Pancreas (tissue), 10 donors: ENCODE data around the gene CFAP46. TPM values are rescaled to one million over a fixed set of nuclear protein-coding genes. Genes with fewer than 3 reads are reported as not detected.
A peak's percentile ranks its signal among the peaks of the same experiment; 100 is the strongest.

ENCODE experiments used
- ATAC-seq, 4 donors: fragments of 200-7000 bp; cut with Tn5 transposase; one replicate each; pipeline versions ENCODE4 v1.8.0 to v1.9.1; 2020; ENCODE audit warnings: mild to moderate bottlenecking in 4 of 4, moderate library complexity in 4 of 4
- DNase-seq, 6 donors: peaks; one replicate each; pipeline ENCODE4 v3.0.0-alpha.2; 2020
- FAIRE-seq: peaks from 2 replicates; lab custom pipeline; 2012; peaks lifted over from hg19 to GRCh38; lab: Jason Lieb, UNC
- H3K27ac ChIP-seq, 4 donors: fragments of 200-600 bp; sonication (generic); 1 replicate in 3 of 4; 2 replicates in 1 of 4; pipeline versions ENCODE4 v1.5.0 to v1.8.0; 2020
- H3K27me3 ChIP-seq, 4 donors: fragments of 200-600 bp; one replicate each; pipeline ENCODE4 v1.8.0; 2021
- H3K36me3 ChIP-seq, 3 donors: fragments of 200-600 bp; sonication (generic) in 1 of 3; one replicate each; pipeline versions ENCODE4 v1.5.0 to v1.8.0; 2020 to 2021
- H3K4me1 ChIP-seq, 3 donors: fragments of 200-600 bp; one replicate each; pipeline ENCODE4 v1.8.0; 2021
- H3K4me3 ChIP-seq, 4 donors: fragments of 200-600 bp; sonication (generic) in 2 of 4; one replicate each; pipeline versions ENCODE4 v1.5.0 to v1.8.0; 2020 to 2021
- H3K9me3 ChIP-seq, 4 donors: fragments of 200-600 bp; one replicate each; pipeline ENCODE4 v1.8.0; 2021
- WGBS, 2 donors: extraction: QIAGEN DNeasy Blood & Tissue Kit; methylation state at CpG; one replicate each; pipeline ENCODE4 v1.1.7; 2013; 5-methylcytosine and 5-hydroxymethylcytosine counted together
- intact Hi-C, 3 donors: fragments of 100-400 bp; cut with DNase I; formaldehyde crosslinking; loops; one replicate each; pipeline versions ENCODE4 v1.11.1 to v1.14.2; 2022
- polyA plus RNA-seq, 2 donors: library from polyadenylated mRNA; stranded (reverse); fragments of 200-250 nt; gene quantifications; one replicate each; pipeline ENCODE4 v1.2.3, GENCODE V29; 2013
- total RNA-seq, 6 donors: library from RNA; stranded (reverse); fragmentation: NEBNext Ultra II Directional in 4 of 6; extraction: Animal tissue kit (Norgen Biotek cat#: 25700) in 4 of 6; gene quantifications; one replicate each; pipeline versions ENCODE4 v1.2.1 to v1.2.4, GENCODE V29; 2021 to 2023
- TF ChIP-seq, protein P1 (sequence below), 4 donors: fragments of 200-600 bp; sonication (generic) in 3 of 4; IDR thresholded peaks; one replicate each; pipeline versions ENCODE4 v1.5.0 to v1.8.0; 2021; ENCODE audit warnings: antibody characterized with exemption in 4 of 4
- donor health status: healthy with polysubstance abuse.
- donor health status: DM: no; HTN: no; CAD: no; lungs with moderate emphysema.
- donor health status: DM: no; HTN: no; CAD: no.
- donor health status: control.
- donor health status: control.
- donor health status: Bipolar disorder and iron deficiency.
- donor health status: DM: yes; HTN: yes; CAD: no.
- donor health status: DM: no; HTN: no; CAD: no.
- donor health status: DM: no; HTN: no; CAD: no.
- donor health status: DM: yes; HTN: yes; CAD: no.

The CFAP46 gene
- total and polyA plus RNA-seq, 8 donors = 0.39 to 1.6 (median 1.0) TPM

DNA sequence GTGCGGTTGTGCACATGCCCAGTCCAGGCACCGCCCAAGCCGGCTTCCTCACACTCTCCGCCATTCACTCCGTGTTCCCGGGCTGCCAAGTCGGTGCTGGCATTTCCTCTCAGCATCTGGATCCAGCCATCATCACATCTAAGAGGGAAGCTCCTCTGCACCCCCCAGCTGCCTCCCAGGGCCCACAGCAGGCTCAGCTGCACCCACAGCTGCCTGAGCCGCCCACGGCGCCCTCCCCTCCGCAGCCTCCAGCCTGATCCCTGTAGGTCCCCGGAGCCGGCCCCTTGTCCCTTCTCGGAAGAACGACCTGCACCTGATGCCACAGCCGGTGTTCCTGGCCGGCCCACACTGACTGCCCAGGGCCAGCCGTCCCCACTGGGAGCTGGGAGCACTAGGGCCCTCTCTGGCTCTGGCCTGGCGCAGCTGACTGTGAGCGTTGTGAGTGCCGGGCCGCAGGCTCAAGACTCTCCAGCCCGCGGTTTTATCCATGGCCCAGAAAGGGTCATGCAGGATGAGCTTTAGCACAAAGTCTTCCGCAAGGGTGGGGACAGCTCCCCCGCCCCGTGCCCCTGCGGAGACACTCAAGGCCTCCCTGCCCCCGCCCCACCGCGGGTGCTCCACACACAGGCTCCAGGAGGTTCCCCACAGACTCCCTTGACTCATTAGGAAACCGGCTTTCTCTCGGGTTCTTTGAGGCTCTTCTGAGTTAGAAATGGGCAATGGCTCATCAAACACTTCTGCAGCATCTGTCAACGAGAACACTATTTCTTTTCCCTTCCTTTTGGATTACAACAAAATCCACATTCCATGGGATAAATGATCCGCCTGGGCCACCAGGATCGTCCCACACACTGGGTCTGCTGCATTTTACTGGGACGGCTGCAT, 31.2 kb downstream of the CFAP46 start:
- FAIRE-seq (no peak), DNase-seq (peak in 2 of 6 donors; percentile 41 to 66), ATAC-seq (peak in 1 of 4 donors; percentile 48)
- 59 to 65% methylated on average over 37 of the region's 37 CpGs for WGBS, 2 donors
- H3K27ac ChIP-seq = no peak overlapping the region
- H3K9me3 ChIP-seq = no peaks in the 10 kb centered on the region
- intact Hi-C loops = no loop called here
- no peaks in the 10 kb centered on the region for H3K36me3 ChIP-seq
- TF ChIP-seq, protein P1, sequence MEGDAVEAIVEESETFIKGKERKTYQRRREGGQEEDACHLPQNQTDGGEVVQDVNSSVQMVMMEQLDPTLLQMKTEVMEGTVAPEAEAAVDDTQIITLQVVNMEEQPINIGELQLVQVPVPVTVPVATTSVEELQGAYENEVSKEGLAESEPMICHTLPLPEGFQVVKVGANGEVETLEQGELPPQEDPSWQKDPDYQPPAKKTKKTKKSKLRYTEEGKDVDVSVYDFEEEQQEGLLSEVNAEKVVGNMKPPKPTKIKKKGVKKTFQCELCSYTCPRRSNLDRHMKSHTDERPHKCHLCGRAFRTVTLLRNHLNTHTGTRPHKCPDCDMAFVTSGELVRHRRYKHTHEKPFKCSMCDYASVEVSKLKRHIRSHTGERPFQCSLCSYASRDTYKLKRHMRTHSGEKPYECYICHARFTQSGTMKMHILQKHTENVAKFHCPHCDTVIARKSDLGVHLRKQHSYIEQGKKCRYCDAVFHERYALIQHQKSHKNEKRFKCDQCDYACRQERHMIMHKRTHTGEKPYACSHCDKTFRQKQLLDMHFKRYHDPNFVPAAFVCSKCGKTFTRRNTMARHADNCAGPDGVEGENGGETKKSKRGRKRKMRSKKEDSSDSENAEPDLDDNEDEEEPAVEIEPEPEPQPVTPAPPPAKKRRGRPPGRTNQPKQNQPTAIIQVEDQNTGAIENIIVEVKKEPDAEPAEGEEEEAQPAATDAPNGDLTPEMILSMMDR (IDR thresholded peaks at IDR 0.05) = no peak
- no peak overlapping the region for H3K4me3 ChIP-seq
- H3K27me3 ChIP-seq = no peaks in the 10 kb centered on the region
- H3K4me1 ChIP-seq = no peaks in the 10 kb centered on the region

DNA sequence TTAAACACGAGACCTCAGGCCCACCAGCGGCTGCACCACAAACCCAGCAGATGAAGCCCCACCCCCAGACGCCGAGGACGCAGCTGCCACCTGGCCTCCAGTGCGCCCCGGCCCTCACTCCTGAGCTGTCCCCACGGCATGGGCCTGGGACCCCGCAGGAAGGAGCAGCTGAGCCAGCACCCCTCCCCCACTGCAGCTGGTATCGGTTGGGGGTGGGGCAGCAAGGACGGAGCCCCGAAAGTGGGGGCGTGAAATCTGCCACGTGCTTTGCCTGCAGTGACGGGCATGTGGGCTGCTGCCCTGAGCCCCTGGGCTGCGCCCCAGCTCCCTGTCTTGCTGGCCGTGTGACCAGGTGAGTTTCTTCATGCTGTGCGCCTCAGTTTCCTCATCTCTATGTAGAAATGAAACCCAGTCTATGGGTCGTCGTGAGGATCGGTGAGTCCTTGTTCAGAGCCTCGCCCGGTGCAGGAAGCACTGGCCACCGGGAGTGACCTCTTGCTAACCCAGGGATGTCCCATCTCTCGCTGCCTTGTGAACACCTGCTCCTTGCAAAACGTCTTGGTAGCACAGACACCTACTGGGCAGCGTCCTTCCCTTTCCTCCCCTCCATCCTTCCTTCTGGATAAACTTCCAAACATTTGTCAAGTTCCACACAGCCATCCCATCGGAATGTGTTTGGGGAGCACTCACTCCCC, 32.0 kb downstream of the CFAP46 start:
- H3K4me1 ChIP-seq = no peaks in the 10 kb centered on the region
- FAIRE-seq = no peak
- no peaks in the 10 kb centered on the region for H3K27me3 ChIP-seq
- intact Hi-C loops = no loop called here
- H3K9me3 ChIP-seq = no peaks in the 10 kb centered on the region
- WGBS, 2 donors = 62 to 65% methylated on average over 28 of the region's 28 CpGs
- TF ChIP-seq, protein P1 (IDR thresholded peaks at IDR 0.05) = no peak
- peak in 2 of 6 donors; percentile 42 to 62 for DNase-seq
- ATAC-seq = no peak
- no peak overlapping the region for H3K27ac ChIP-seq
- H3K36me3 ChIP-seq = no peaks in the 10 kb centered on the region
- no peak overlapping the region for H3K4me3 ChIP-seq

DNA sequence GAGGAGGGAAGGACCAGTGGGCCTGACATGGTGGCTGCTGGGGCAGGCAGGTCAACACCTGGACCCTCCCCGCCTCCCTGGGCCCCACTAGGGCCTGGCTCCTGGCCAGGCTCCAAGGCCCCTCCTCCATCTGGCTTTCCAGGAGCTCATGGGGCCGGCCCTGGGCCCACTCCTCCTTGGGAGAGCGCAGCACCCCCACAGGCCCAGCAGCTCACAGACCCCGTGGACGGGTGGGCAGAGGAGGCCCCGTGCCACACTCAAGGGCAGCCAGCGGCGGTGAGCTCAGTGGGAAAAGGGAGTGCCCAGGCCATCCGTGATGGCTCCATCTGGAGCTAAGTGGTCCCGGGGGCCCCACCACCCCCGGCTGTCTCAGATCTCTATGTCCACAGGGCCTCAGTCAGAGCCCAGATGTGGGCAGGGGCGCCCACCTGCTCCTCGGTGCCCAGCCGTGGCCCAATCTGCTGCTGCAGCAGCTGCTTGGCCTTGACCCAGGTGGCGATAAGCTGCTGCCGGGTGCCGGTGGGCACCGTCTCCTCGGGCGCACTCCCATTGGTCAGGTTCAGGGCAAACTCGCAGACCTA, 32.8 kb downstream of the CFAP46 start:
- no peaks in the 10 kb centered on the region for H3K9me3 ChIP-seq
- no peaks in the 10 kb centered on the region for H3K36me3 ChIP-seq
- no peak overlapping the region for H3K4me3 ChIP-seq
- 60 to 76% methylated on average over 20 to 21 of the region's 21 CpGs for WGBS, 2 donors
- DNase-seq (peak in 2 of 6 donors; percentile 49 to 68), FAIRE-seq (no peak), ATAC-seq (no peak)
- no peaks in the 10 kb centered on the region for H3K27me3 ChIP-seq
- intact Hi-C loops = loop anchor here in 1 of 3 donors (10.0 kb wide), 1 partner anchor 215 kb away; no protein-coding TSS in a partner anchor
- H3K4me1 ChIP-seq = no peaks in the 10 kb centered on the region
- H3K27ac ChIP-seq = no peak overlapping the region
- TF ChIP-seq, protein P1 (IDR thresholded peaks at IDR 0.05) = no peak

DNA sequence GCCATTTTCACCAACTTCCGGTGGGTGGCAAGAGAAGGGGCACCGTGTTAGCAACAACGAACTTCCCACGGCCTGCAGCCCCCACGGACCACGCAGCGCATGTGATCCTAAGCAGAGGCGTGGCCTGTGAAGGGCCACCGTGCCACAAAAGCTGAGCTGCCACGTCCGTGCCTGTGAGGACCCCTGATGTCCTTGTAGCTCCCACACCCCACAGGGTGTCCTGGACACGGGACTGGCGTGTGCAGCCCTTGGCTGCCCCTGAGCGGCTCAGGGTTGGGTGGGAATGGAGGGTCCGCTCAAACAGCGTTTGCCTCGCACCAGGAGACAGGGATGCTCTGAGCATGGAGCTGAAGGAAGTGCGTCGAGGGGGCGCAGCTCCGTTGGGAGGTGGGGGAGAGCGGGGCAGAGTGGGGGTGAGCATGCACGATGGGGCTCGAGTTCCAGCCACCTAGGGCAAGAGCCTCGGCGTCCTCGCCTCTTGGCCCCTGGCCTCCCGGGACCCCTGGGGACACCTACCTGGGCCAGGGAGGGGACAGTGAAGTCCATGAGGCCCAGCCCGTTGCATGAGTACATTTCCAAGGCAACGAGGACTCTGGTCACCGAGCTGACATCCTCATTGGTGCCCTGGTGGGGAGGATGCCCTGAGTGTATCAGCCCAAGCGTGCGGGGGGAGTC, 33.6 kb downstream of the CFAP46 start:
- TF ChIP-seq, protein P1 (IDR thresholded peaks at IDR 0.05) = no peak
- no peaks in the 10 kb centered on the region for H3K9me3 ChIP-seq
- no peak overlapping the region for H3K4me3 ChIP-seq
- H3K27me3 ChIP-seq = no peaks in the 10 kb centered on the region
- 77 to 83% methylated on average over 33 of the region's 33 CpGs for WGBS, 2 donors
- ATAC-seq (no peak), DNase-seq (peak in 2 of 6 donors; percentile 40 to 41), FAIRE-seq (no peak)
- H3K36me3 ChIP-seq = no peaks in the 10 kb centered on the region
- H3K4me1 ChIP-seq = no peaks in the 10 kb centered on the region
- intact Hi-C loops = loop anchor here in 1 of 3 donors (10.0 kb wide), 1 partner anchor 216 kb away; no protein-coding TSS in a partner anchor
- no peak overlapping the region for H3K27ac ChIP-seq
